ENCODE data around the gene LIG3. TPM values are rescaled to one million over a fixed set of nuclear protein-coding genes. Genes with fewer than 3 reads are reported as not detected.

The LIG3 gene
- polyA plus RNA-seq, 3 donors: 6.0 to 14.6 (median 7.5) TPM

- peaks cover 13 to 96% of the 10 kb centered on the region in 2 donors for H3K36me3 ChIP-seq (replicated peaks in 1 of 2; ENCODE audit: control insufficient read depth in 1 of 2, insufficient read depth in 2 of 2, low read length in 2 of 2)
- TF ChIP-seq, protein P1, sequence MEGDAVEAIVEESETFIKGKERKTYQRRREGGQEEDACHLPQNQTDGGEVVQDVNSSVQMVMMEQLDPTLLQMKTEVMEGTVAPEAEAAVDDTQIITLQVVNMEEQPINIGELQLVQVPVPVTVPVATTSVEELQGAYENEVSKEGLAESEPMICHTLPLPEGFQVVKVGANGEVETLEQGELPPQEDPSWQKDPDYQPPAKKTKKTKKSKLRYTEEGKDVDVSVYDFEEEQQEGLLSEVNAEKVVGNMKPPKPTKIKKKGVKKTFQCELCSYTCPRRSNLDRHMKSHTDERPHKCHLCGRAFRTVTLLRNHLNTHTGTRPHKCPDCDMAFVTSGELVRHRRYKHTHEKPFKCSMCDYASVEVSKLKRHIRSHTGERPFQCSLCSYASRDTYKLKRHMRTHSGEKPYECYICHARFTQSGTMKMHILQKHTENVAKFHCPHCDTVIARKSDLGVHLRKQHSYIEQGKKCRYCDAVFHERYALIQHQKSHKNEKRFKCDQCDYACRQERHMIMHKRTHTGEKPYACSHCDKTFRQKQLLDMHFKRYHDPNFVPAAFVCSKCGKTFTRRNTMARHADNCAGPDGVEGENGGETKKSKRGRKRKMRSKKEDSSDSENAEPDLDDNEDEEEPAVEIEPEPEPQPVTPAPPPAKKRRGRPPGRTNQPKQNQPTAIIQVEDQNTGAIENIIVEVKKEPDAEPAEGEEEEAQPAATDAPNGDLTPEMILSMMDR (IDR thresholded peaks at IDR 0.05): no peak
- intact Hi-C loops (cut with micrococcal nuclease): no loop called here
- H3K4me1 Mint-ChIP-seq: peaks cover 73% of the 10 kb centered on the region
- whole genome bisulfite sequencing (ENCODE audit: insufficient coverage): 0% methylated on average over 2 of the region's 3 CpGs
- H4K20me1 ChIP-seq (ENCODE audit: insufficient read depth, low read length): no peaks in the 10 kb centered on the region
- H3K4me3 ChIP-seq (replicated peaks in 1 of 3; ENCODE audit: low read depth in 2 of 3, low read length in 3 of 3): peak overlapping the region in 1 of 3 experiments; percentile 31
- no peaks in the 10 kb centered on the region for H3K27me3 Mint-ChIP-seq (ENCODE audit: low read depth in 3 of 3)
- peaks cover 53 to 69% of the 10 kb centered on the region in 2 donors for H3K36me3 Mint-ChIP-seq
- H3K4me3 Mint-ChIP-seq: peak overlapping the region; percentile 56 to 83
- H2AFZ ChIP-seq (ENCODE audit: insufficient read depth, low read depth, low read length, poor library complexity, severe bottlenecking): peak overlapping the region; percentile 43
- peak overlapping the region; percentile 15 for H3K4me2 ChIP-seq (replicated peaks; ENCODE audit: extremely low read depth, low read length, poor library complexity, severe bottlenecking)
- H3K27ac ChIP-seq (ENCODE audit: low read depth in 1 of 2, low read length in 2 of 2): peak overlapping the region; percentile 60 to 75
- peaks cover 42 to 44% of the 10 kb centered on the region in 2 donors for H3K4me1 ChIP-seq (ENCODE audit: control insufficient read depth in 1 of 2, insufficient read depth in 2 of 2, low read length in 2 of 2)
- DNase-seq: peak in 1 of 3 donors; percentile 19
- no peaks in the 10 kb centered on the region for H3K9me3 ChIP-seq (replicated peaks in 1 of 2; ENCODE audit: control insufficient read depth in 1 of 2, insufficient read depth in 1 of 2, low read length in 2 of 2)
- H3K79me2 ChIP-seq (ENCODE audit: insufficient read depth, low read length): no peaks in the 10 kb centered on the region
- H3K9ac ChIP-seq (ENCODE audit: insufficient read depth, low read length, poor library complexity, severe bottlenecking): peak overlapping the region; percentile 38
- no peaks in the 10 kb centered on the region for H3K9me3 Mint-ChIP-seq
- H3K27me3 ChIP-seq (ENCODE audit: control insufficient read depth in 2 of 2, insufficient read depth in 2 of 2, low read length in 2 of 2): no peaks in the 10 kb centered on the region
- peak overlapping the region; percentile 76 to 92 (median 90) for H3K27ac Mint-ChIP-seq
Measured at GRCh38 chr17:34991606-34992005, 11.3 kb downstream of the LIG3 start.

DNA sequence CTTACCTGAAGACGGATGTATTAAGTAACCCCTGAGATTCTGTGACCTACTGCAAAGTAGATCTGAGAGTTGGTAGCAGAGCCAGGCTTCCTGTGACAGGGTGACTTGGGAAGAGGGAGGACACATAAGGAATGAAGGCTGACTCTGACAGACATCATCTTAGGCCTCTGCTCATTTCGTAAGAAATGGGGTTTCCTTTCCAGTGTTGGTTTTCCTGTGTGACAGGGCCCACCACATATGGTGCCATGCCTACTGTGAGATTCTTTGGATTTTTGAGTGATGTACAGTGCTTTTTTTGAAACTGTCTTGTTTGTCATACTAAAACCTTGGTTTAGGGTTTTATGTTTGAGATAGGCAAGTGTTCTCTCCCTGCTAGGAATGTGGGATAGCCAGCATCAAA, 12.7 kb downstream of the LIG3 start:
- no peak for DNase-seq
- peak overlapping the region in 5 of 7 donors; percentile 72 to 92 (median 81) for H3K27ac Mint-ChIP-seq
- TF ChIP-seq, protein P1 (IDR thresholded peaks at IDR 0.05): no peak

More for the DNA sequence above, 12.7 kb downstream of the LIG3 start:
- Histone ChIP-seq H3K4me1 (ENCODE audit: control insufficient read depth in 1 of 2, insufficient read depth in 2 of 2, low read length in 2 of 2) (peaks cover 54 to 58% of the 10 kb centered on the region in 2 donors), H3K4me3 (replicated peaks in 1 of 3; ENCODE audit: low read depth in 2 of 3, low read length in 3 of 3) (no peak overlapping the region), H3K79me2 (ENCODE audit: insufficient read depth, low read length) (no peaks in the 10 kb centered on the region), H3K9ac (ENCODE audit: insufficient read depth, low read length, poor library complexity, severe bottlenecking) (peak overlapping the region; percentile 41), H2AFZ (ENCODE audit: insufficient read depth, low read depth, low read length, poor library complexity, severe bottlenecking) (no peak overlapping the region), H3K27me3 (ENCODE audit: control insufficient read depth in 2 of 2, insufficient read depth in 2 of 2, low read length in 2 of 2) (no peaks in the 10 kb centered on the region), H3K27ac (ENCODE audit: low read depth in 1 of 2, low read length in 2 of 2) (peak overlapping the region in 1 of 2 donors; percentile 75), H3K36me3 (replicated peaks in 1 of 2; ENCODE audit: control insufficient read depth in 1 of 2, insufficient read depth in 2 of 2, low read length in 2 of 2) (peaks cover 13 to 96% of the 10 kb centered on the region in 2 donors), H4K20me1 (ENCODE audit: insufficient read depth, low read length) (no peaks in the 10 kb centered on the region), H3K9me3 (replicated peaks in 1 of 2; ENCODE audit: control insufficient read depth in 1 of 2, insufficient read depth in 1 of 2, low read length in 2 of 2) (no peaks in the 10 kb centered on the region), H3K4me2 (replicated peaks; ENCODE audit: extremely low read depth, low read length, poor library complexity, severe bottlenecking) (no peak overlapping the region)
- Mint-ChIP-seq H3K9me3 (no peaks in the 10 kb centered on the region), H3K27me3 (ENCODE audit: low read depth in 3 of 3) (no peaks in the 10 kb centered on the region), H3K4me1 (peaks cover 80% of the 10 kb centered on the region), H3K36me3 (peaks cover 48 to 57% of the 10 kb centered on the region in 2 donors), H3K4me3 (no peak overlapping the region)
- intact Hi-C loops (cut with micrococcal nuclease): no loop called here
- 10% methylated on average over 2 of the region's 2 CpGs for WGBS (ENCODE audit: insufficient coverage)

All from CD14-positive monocyte (primary cell).